Common myeloid progenitor, CD34-positive (primary cell): ENCODE data around the gene ABCA4.

Experiments used
- CTCF ChIA-PET: fragments of 350-600 bp; sonication (Branson Sonifier 250); formaldehyde crosslinking; loops from one replicate; lab custom pipeline; 2021; ENCODE audit warnings: antibody characterized with exemption; lab: Charles Lee
- POLR2A ChIA-PET: fragments of 350-600 bp; sonication (Branson Sonifier 250); formaldehyde crosslinking; loops from one replicate; lab custom pipeline; 2021; ENCODE audit warnings: antibody characterized with exemption; lab: Charles Lee
- DNase-seq, 3 donors: peaks; one replicate each; pipeline versions ENCODE4 v3.0.0 to v3.0.0-alpha.2; 2013
- H3K27ac ChIP-seq, 2 experiments: 1 replicate in 1 of 2; 2 replicates in 1 of 2; pipeline ENCODE4 v1.7.0; 2013; ENCODE audit warnings: inconsistent platforms in 2 of 2, low read length in 2 of 2, mild to moderate bottlenecking in 2 of 2, low read depth in 1 of 2, moderate library complexity in 1 of 2; ENCODE audit not compliant: severe bottlenecking in 2 of 2, insufficient read depth in 1 of 2, poor library complexity in 1 of 2
- H3K27me3 ChIP-seq, 5 experiments: replicated peaks in 2 of 5; 1 replicate in 3 of 5; 2 replicates in 2 of 5; pipeline versions ENCODE4 v1.6.1 to v1.7.0; 2013; ENCODE audit warnings: low read length in 4 of 5, mild to moderate bottlenecking in 2 of 5, moderate library complexity in 2 of 5, inconsistent platforms in 1 of 5; ENCODE audit not compliant: insufficient read depth in 5 of 5, control insufficient read depth in 4 of 5
- H3K36me3 ChIP-seq, 4 experiments: 1 replicate in 2 of 4; 2 replicates in 2 of 4; pipeline versions ENCODE4 v1.6.1 to v1.7.0; 2013; ENCODE audit warnings: low read length in 3 of 4, control low read depth in 1 of 4, mild to moderate bottlenecking in 1 of 4; ENCODE audit not compliant: control insufficient read depth in 4 of 4, insufficient read depth in 4 of 4
- H3K4me1 ChIP-seq, 4 experiments: 1 replicate in 3 of 4; 2 replicates in 1 of 4; pipeline versions ENCODE4 v1.6.1 to v1.7.1; 2013; ENCODE audit warnings: low read length in 3 of 4, mild to moderate bottlenecking in 3 of 4, control low read depth in 1 of 4, inconsistent platforms in 1 of 4, moderate library complexity in 1 of 4; ENCODE audit not compliant: control insufficient read depth in 4 of 4, insufficient read depth in 4 of 4; ENCODE audit errors: control extremely low read depth in 1 of 4
- H3K4me3 ChIP-seq, 7 experiments: 1 replicate in 4 of 7; 2 replicates in 3 of 7; pipeline versions ENCODE4 v1.5.1 to v1.7.0; 2013; ENCODE audit warnings: mild to moderate bottlenecking in 7 of 7, low read length in 6 of 7, moderate library complexity in 6 of 7, inconsistent platforms in 2 of 7, low read depth in 2 of 7, control low read depth in 1 of 7; ENCODE audit not compliant: insufficient read depth in 4 of 7, control insufficient read depth in 1 of 7; ENCODE audit errors: extremely low read depth in 1 of 7
- H3K9me3 ChIP-seq, 5 experiments: 1 replicate in 4 of 5; 2 replicates in 1 of 5; pipeline versions ENCODE4 v1.6.1 to v1.7.1; 2013; ENCODE audit warnings: low read length in 4 of 5, mild to moderate bottlenecking in 2 of 5, inconsistent platforms in 1 of 5, low read depth in 1 of 5, moderate library complexity in 1 of 5; ENCODE audit not compliant: control insufficient read depth in 4 of 5, insufficient read depth in 2 of 5; ENCODE audit errors: control extremely low read depth in 1 of 5
- WGBS: methylation state at CpG from one replicate; pipeline ENCODE4 v1.1.5; 2013; ENCODE audit not compliant: insufficient coverage; 5-methylcytosine and 5-hydroxymethylcytosine counted together

The ABCA4 gene

DNA sequence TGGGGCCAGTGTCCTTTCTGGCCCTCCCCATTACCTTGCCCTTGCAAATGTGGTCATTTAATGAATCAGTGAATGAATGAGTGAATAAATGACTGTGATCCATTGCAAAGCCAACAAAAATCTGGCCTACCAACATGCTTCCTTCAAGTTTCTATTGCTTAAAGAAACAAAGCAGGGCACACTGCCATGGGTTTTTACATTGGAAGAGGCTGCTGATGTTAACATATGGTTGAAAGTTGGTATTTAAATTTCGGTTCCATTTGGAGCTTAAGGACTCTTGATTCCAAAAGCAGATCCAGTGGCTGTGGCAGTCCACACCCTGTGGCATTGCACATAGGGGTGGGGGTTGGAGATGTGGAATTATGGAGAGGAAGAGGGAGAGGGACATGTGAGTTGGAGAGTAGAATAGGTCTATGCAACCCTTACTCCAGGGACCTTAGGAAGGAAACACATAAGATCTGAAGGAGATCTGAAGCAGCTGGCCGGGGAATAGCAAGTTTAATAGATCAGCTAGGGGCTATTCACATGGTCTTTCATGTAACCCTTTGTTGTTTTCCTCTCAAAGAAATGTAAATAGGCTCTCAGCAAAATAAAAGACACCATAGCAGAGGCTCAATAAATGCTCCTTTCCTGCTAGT is 7.2 kb downstream of the ABCA4 start:
- Histone ChIP-seq H3K27me3 (peaks cover 0 to 18% (median 2%) of the 10 kb centered on the region in 5 experiments), H3K9me3 (no peaks in the 10 kb centered on the region), H3K4me3 (no peak overlapping the region), H3K36me3 (no peaks in the 10 kb centered on the region), H3K27ac (no peak overlapping the region), H3K4me1 (peaks cover 0 to 26% (median 20%) of the 10 kb centered on the region in 4 experiments)
- ChIA-PET CTCF (interaction anchor here (1.1 to 2.4 kb wide), 2 partner anchors 52 to 55 kb away, joined by 3 to 9 read pairs; no protein-coding TSS in a partner anchor), POLR2A (no interaction called here)
- 94% methylated on average over 2 of the region's 2 CpGs for WGBS
- DNase-seq, result no peak

DNA sequence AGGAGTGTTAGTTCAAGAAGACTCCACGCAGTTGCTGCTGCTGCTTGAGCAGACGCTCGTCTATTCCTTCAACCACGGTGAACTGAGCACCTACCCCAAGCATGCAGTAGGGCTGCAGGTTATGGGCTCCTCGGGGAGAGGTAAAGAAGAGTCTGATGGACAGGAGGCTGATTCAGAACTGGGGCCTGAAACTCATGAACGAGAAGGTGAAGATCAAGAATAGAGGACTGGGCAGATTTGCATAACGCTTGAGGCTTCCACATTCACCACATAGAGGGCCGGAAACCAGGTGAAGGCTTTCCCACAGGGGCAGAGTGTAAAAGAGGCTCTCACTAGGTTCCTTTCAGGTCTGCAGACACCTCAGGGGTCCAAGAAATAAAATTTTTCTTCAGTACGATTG is 9.1 kb downstream of the ABCA4 start:
- Histone ChIP-seq H3K27ac (no peak overlapping the region), H3K9me3 (no peaks in the 10 kb centered on the region), H3K36me3 (no peaks in the 10 kb centered on the region), H3K4me1 (peaks cover 0 to 26% (median 20%) of the 10 kb centered on the region in 4 experiments), H3K27me3 (peaks cover 0 to 31% (median 11%) of the 10 kb centered on the region in 5 experiments), H3K4me3 (no peak overlapping the region)
- POLR2A ChIA-PET, result no interaction called here
- DNase-seq, result no peak
- WGBS, result 97% methylated on average over 7 of the region's 9 CpGs
- CTCF ChIA-PET, result no interaction called here

DNA sequence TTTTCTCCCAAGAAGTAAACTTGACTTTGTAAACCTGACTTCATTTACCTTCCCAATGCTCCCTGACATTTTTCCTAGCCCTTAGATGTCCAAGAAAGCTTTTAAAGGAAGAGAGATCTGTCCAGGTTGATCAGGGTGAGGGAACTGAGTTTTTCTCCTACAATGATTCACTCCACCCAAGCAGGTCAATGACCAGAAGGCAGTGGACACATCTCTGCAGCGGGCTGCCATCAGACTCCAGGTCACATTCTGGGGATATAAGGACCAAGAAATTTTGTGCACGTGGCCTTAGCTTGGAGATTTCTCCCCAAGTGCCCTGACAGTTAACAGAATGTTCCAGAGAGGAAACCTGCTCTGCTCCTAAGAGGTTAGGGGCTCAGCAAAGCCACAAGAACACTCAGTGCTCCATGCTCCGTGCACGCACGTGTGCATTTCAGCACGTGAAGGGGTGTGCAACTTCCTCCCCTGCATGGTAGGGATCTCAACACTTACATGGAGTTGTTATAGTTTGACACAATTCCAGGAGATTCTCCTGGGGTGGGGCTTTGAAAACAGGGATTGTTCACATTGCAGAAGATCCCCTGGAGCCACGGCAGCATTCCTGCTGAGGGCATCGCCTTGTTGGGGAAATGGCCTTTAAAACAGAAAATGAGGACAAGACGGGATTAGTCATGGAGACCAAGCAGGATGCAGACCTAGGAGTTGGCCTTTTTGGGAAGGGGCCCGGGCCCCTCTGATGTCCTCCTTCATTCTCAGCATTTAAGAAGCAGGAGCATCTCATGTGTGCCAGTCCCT is 9.8 kb downstream of the ABCA4 start:
- no peaks in the 10 kb centered on the region for H3K9me3 ChIP-seq
- no peaks in the 10 kb centered on the region for H3K36me3 ChIP-seq
- WGBS, result 89% methylated on average over 10 of the region's 10 CpGs
- H3K4me1 ChIP-seq, result peaks cover 0 to 26% (median 20%) of the 10 kb centered on the region in 4 experiments
- ChIA-PET POLR2A (no interaction called here), CTCF (interaction anchor here (1.5 to 3.2 kb wide), 2 partner anchors 48 to 72 kb away, joined by 3 to 33 read pairs; no protein-coding TSS in a partner anchor)
- no peak overlapping the region for H3K27ac ChIP-seq
- no peak overlapping the region for H3K4me3 ChIP-seq
- DNase-seq, result no peak
- H3K27me3 ChIP-seq, result peaks cover 0 to 31% (median 16%) of the 10 kb centered on the region in 5 experiments

DNA sequence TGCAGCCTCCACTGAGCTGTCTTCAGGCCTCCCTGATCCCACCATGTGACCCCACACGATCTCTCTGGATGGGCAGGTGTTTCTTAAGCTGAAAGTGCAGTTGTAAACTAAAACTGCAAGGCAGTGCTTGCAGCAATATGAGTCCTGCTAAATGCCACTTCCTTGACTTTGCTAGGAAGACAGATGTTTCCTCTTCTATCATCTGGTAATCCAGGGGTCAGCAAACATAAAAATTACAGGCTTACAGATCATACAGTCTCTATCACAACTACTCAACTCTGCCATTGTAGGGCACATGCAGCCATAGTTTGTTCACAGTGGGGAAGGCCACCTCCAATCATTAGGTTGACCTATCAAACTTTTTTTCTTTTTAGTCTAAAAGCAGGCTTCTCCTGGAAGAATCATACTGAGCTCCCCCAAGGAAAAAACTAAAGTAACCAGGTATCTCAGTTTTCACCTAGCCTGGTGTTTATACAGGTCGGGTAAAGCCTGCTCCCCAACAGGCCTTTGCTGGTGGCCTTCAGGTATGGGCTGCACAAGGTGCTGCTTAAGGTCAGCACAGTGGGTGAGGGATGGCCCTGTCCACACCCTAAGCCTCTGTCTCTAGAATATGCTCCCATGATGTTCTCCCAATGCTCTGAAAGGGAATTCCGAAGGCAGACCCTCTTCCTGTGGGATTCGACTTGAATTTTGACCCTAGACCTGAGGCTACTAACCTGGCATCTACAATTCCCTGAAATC is 10.8 kb downstream of the ABCA4 start:
- H3K4me1 ChIP-seq, result peaks cover 0 to 31% (median 22%) of the 10 kb centered on the region in 4 experiments
- ChIA-PET CTCF (interaction anchor here (0.7 to 3.2 kb wide), 7 partner anchors 12 to 353 kb away, joined by 3 to 33 read pairs (median 3); no protein-coding TSS in a partner anchor), POLR2A (no interaction called here)
- H3K4me3 ChIP-seq, result peak overlapping the region in 2 of 7 experiments; percentile 4 to 30
- no peak overlapping the region for H3K27ac ChIP-seq
- peak in 2 of 3 donors; percentile 86 to 92 for DNase-seq
- peaks cover 0 to 36% (median 16%) of the 10 kb centered on the region in 5 experiments for H3K27me3 ChIP-seq
- H3K9me3 ChIP-seq, result no peaks in the 10 kb centered on the region
- 72% methylated on average over 4 of the region's 4 CpGs for WGBS
- H3K36me3 ChIP-seq, result no peaks in the 10 kb centered on the region

DNA sequence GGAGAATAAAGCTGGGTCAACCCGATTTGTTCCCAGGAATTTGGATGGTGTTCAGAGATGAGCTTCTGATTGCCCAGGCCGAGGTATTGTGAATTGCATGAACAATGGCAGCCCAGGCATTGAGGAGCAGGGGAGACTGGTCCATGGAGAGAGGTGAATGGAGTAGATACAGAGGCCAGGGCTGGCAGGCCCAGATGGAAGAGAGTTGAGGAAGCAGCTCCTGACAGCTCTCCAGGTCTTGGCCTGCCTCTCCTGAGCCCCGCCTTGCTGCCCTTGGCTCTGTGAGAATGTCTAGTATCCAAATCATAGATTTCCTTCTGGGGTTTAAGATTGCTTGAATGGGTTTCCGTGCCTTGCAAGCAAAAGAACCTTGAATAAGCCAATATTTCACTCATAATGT is 11.5 kb downstream of the ABCA4 start:
- Histone ChIP-seq H3K9me3 (no peaks in the 10 kb centered on the region), H3K27ac (no peak overlapping the region), H3K27me3 (peaks cover 0 to 43% (median 23%) of the 10 kb centered on the region in 5 experiments), H3K4me3 (peak overlapping the region in 1 of 7 experiments; percentile 30), H3K36me3 (no peaks in the 10 kb centered on the region), H3K4me1 (peaks cover 0 to 31% (median 22%) of the 10 kb centered on the region in 4 experiments)
- WGBS, result 60% methylated on average over 4 of the region's 4 CpGs
- DNase-seq, result no peak
- ChIA-PET CTCF (interaction anchor here (0.6 to 3.2 kb wide), 7 partner anchors 13 to 354 kb away, joined by 3 to 33 read pairs (median 4); no protein-coding TSS in a partner anchor), POLR2A (interaction anchor here (0.7 kb wide), 1 partner anchor 35 kb away, joined by 3 read pairs; no protein-coding TSS in a partner anchor)

DNA sequence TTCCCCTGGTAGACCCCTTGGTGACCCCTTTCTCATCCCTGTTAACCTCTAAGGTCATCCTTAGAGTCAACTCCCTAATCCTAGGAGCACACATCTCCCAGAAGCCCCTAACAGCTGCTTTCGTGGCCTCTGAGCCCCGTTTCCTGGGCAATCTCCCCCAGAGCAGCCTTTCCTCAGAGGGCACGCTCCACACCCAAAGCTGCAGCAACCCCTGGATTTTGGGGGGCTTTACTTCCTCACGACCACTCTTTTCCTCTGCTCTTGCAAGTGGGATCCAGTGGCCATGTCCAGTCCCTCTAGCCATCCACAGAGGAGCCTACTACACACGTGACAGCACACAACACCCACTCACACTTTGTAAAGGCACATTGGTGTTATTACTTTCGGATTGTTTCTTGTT is 13.8 kb downstream of the ABCA4 start:
- Histone ChIP-seq H3K36me3 (no peaks in the 10 kb centered on the region), H3K4me3 (no peak overlapping the region), H3K4me1 (peaks cover 0 to 34% (median 23%) of the 10 kb centered on the region in 4 experiments), H3K27me3 (peaks cover 0 to 55% (median 41%) of the 10 kb centered on the region in 5 experiments), H3K27ac (no peak overlapping the region), H3K9me3 (no peaks in the 10 kb centered on the region)
- ChIA-PET POLR2A (no interaction called here), CTCF (interaction anchor here (0.9 to 7.5 kb wide), 2 partner anchors 12 to 46 kb away, joined by 3 to 68 read pairs; no protein-coding TSS in a partner anchor)
- WGBS, result 92% methylated on average over 5 of the region's 6 CpGs
- DNase-seq, result no peak
